Measurements from ENCODE around the gene DLG1. TPM values are rescaled to one million over a fixed set of nuclear protein-coding genes. Genes with fewer than 3 reads are reported as not detected.

The DLG1 gene
- total RNA-seq, 1 experiment from 2014 or later: 89.8 TPM

DNA sequence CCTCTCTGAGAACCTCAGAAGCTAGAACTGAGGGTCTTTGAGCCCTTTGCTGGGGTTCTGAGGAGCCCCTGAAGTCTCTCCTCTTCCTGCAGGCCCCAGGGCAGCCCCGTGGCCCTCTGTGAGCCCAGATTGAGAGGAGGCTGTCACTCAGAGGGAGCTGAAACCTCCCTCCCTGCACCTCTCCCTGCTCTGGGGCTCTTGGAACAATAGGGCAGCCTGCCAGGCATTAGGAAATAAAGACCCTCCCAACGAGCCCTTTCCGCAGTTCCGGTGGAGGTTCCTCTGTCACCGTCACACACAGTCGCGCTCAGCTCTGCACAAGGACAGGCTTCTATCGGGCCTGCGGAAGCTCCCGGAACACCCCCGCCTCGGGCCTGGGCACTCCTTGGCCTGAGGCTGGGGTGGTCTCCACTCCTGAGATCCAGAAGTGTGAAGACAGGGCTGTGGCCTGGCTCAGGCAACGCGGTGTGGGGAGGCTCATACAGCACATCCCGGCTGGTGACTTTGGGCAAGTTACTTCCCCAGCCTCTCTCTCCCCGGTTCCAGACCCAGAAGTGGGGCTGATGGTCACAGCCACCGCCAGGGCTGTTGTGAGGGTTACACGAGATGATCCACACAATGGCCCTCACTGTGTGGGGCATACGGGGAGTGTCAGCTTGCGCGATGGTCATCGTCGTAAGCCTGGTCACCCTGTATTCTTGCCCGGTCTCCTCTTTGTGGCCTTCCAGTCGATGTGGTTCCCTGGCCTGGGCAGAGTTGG lies 286.5 kb downstream of the DLG1 start:
- no peak for DNase-seq (ENCODE audit: low read depth, low spot score)
- no TSS peak for BruUV-seq (replicated peaks)
- CTCF ChIA-PET: no interaction called here

More for the DNA sequence above, 286.5 kb downstream of the DLG1 start:
- Histone ChIP-seq H3K4me1 (ENCODE audit: control insufficient read depth in 1 of 2, insufficient read depth in 2 of 2, low read length in 2 of 2) (peaks cover 5 to 14% of the 10 kb centered on the region in 2 experiments; a peak in 3 of 4 replicates), H3K4me3 (replicated peaks in 1 of 2; ENCODE audit: low read depth in 1 of 2, low read length in 2 of 2) (no peak overlapping the region), H2AFZ (ENCODE audit: low read depth, low read length, poor library complexity, severe bottlenecking) (no peak overlapping the region), H3K4me2 (ENCODE audit: low read length) (no peak overlapping the region), H3K27me3 (ENCODE audit: insufficient read depth, low read length) (no peaks in the 10 kb centered on the region), H3K36me3 (ENCODE audit: control insufficient read depth in 1 of 2, insufficient read depth in 2 of 2, low read length in 2 of 2) (no peaks in the 10 kb centered on the region), H3K9me2 (ENCODE audit: insufficient read depth) (no peaks in the 10 kb centered on the region), H3K79me2 (ENCODE audit: insufficient read depth, low read length) (no peaks in the 10 kb centered on the region), H3K9ac (ENCODE audit: low read length) (no peak overlapping the region), H3K9me3 (ENCODE audit: control insufficient read depth in 1 of 2, insufficient read depth in 1 of 2, low read depth in 1 of 2, low read length in 2 of 2) (no peaks in the 10 kb centered on the region), H4K20me1 (ENCODE audit: insufficient read depth) (no peaks in the 10 kb centered on the region), H3K27ac (ENCODE audit: low read depth, low read length) (no peak overlapping the region)
- RAD21 ChIA-PET (ENCODE audit: low non-redundant PET in 1 of 2, low total read pairs in 2 of 2, uncharacterized antibody in 2 of 2, unreplicated experiment in 2 of 2): no interaction called here
- no peak for ATAC-seq
- intact Hi-C loops (cut with micrococcal nuclease): no loop called here
- no peak for TF ChIP-seq ZNF274 (IDR thresholded peaks at IDR 0.05; ENCODE audit: low read depth, low read length)
- TF ChIP-seq, protein P1, sequence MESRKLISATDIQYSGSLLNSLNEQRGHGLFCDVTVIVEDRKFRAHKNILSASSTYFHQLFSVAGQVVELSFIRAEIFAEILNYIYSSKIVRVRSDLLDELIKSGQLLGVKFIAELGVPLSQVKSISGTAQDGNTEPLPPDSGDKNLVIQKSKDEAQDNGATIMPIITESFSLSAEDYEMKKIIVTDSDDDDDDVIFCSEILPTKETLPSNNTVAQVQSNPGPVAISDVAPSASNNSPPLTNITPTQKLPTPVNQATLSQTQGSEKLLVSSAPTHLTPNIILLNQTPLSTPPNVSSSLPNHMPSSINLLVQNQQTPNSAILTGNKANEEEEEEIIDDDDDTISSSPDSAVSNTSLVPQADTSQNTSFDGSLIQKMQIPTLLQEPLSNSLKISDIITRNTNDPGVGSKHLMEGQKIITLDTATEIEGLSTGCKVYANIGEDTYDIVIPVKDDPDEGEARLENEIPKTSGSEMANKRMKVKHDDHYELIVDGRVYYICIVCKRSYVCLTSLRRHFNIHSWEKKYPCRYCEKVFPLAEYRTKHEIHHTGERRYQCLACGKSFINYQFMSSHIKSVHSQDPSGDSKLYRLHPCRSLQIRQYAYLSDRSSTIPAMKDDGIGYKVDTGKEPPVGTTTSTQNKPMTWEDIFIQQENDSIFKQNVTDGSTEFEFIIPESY (IDR thresholded peaks at IDR 0.05; ENCODE audit: extremely low read depth, insufficient replicate concordance, low read length): no peak
- TF ChIP-seq, protein P2, sequence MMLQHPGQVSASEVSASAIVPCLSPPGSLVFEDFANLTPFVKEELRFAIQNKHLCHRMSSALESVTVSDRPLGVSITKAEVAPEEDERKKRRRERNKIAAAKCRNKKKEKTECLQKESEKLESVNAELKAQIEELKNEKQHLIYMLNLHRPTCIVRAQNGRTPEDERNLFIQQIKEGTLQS (IDR thresholded peaks at IDR 0.05): no peak
- TF ChIP-seq ELF1 (IDR thresholded peaks at IDR 0.05; ENCODE audit: borderline replicate concordance, low read depth): no peak
- no peak for TF ChIP-seq CEBPB (IDR thresholded peaks at IDR 0.05; ENCODE audit: low read depth)
- TF ChIP-seq, protein P3, sequence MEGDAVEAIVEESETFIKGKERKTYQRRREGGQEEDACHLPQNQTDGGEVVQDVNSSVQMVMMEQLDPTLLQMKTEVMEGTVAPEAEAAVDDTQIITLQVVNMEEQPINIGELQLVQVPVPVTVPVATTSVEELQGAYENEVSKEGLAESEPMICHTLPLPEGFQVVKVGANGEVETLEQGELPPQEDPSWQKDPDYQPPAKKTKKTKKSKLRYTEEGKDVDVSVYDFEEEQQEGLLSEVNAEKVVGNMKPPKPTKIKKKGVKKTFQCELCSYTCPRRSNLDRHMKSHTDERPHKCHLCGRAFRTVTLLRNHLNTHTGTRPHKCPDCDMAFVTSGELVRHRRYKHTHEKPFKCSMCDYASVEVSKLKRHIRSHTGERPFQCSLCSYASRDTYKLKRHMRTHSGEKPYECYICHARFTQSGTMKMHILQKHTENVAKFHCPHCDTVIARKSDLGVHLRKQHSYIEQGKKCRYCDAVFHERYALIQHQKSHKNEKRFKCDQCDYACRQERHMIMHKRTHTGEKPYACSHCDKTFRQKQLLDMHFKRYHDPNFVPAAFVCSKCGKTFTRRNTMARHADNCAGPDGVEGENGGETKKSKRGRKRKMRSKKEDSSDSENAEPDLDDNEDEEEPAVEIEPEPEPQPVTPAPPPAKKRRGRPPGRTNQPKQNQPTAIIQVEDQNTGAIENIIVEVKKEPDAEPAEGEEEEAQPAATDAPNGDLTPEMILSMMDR (IDR thresholded peaks at IDR 0.05 in 2 of 3, conservative IDR thresholded peaks at IDR 0.05 in 1 of 3; ENCODE audit: borderline replicate concordance in 1 of 3, insufficient read depth in 1 of 3, low read depth in 2 of 3, low read length in 2 of 3): no peak
- TF ChIP-seq, protein P4, sequence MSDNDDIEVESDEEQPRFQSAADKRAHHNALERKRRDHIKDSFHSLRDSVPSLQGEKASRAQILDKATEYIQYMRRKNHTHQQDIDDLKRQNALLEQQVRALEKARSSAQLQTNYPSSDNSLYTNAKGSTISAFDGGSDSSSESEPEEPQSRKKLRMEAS (IDR thresholded peaks at IDR 0.05): no peak
- TF ChIP-seq EZH2 (IDR thresholded peaks at IDR 0.05): no peak
- no peak for TF ChIP-seq SP1 (IDR thresholded peaks at IDR 0.05; ENCODE audit: low read depth)
- TF ChIP-seq CBX3 (IDR thresholded peaks at IDR 0.05; ENCODE audit: low read depth): no peak
- no peak for TF ChIP-seq ZFX (IDR thresholded peaks at IDR 0.05)
- TF ChIP-seq EGR1 (IDR thresholded peaks at IDR 0.05; ENCODE audit: low read depth): no peak
- no peak for TF ChIP-seq YY1 (IDR thresholded peaks at IDR 0.05; ENCODE audit: extremely low read depth, insufficient replicate concordance, low read depth, low read length)
- POLR2A ChIA-PET: no interaction called here

All from HCT116 (cell line).